Neural cell (in vitro differentiated cells): ENCODE results near the gene SMR3A. TPM values are rescaled to one million over a fixed set of nuclear protein-coding genes. Genes with fewer than 3 reads are reported as not detected.

Experiments used
- H2AFZ ChIP-seq: fragments of 200-600, 300-800 bp; sonication (generic), shearing (Covaris generic); 2 replicates; pipeline ENCODE4 v1.6.0; 2014; ENCODE audit warnings: low read depth, mild to moderate bottlenecking, antibody characterized with exemption, low read length, moderate library complexity
- H3F3A ChIP-seq: fragments of 200-600 bp; shearing (Covaris generic); 2 replicates; pipeline ENCODE4 v1.6.1; 2016; ENCODE audit warnings: mild to moderate bottlenecking, moderate library complexity, mixed read lengths, antibody characterized with exemption, low read length; ENCODE audit not compliant: insufficient read depth, poor library complexity, severe bottlenecking
- H3K27ac ChIP-seq: fragments of 200-600, 300-800 bp; sonication (generic), shearing (Covaris generic); 2 replicates; pipeline ENCODE4 v1.5.1; 2014; ENCODE audit warnings: mild to moderate bottlenecking, low read length, moderate library complexity
- H3K27me3 ChIP-seq: fragments of 300-800, 200-600 bp; sonication (generic), shearing (Covaris generic); 2 replicates; pipeline ENCODE4 v1.6.0; 2014; ENCODE audit warnings: mild to moderate bottlenecking, low read depth, low read length, moderate library complexity; ENCODE audit not compliant: insufficient read depth
- H3K36me3 ChIP-seq: fragments of 300-800, 200-600 bp; sonication (generic), shearing (Covaris generic); 2 replicates; pipeline ENCODE4 v1.5.1; 2014; ENCODE audit warnings: mild to moderate bottlenecking, antibody characterized with exemption, low read length, moderate library complexity; ENCODE audit not compliant: insufficient read depth
- H3K4me2 ChIP-seq: fragments of 300-800, 200-600 bp; sonication (generic), shearing (Covaris generic); 2 replicates; pipeline ENCODE4 v1.6.0; 2014; ENCODE audit warnings: mild to moderate bottlenecking, low read length
- H3K4me3 ChIP-seq: fragments of 300-800, 200-600 bp; sonication (generic), shearing (Covaris generic); 2 replicates; pipeline ENCODE4 v1.5.1; 2014; ENCODE audit warnings: mild to moderate bottlenecking, low read length, moderate library complexity
- H3K79me2 ChIP-seq: fragments of 200-600 bp; shearing (Covaris generic); replicated peaks from 2 replicates; pipeline ENCODE4 v1.6.0; 2014; ENCODE audit warnings: mild to moderate bottlenecking, low read length, moderate library complexity; ENCODE audit not compliant: insufficient read depth
- H3K9ac ChIP-seq: fragments of 300-800, 200-600 bp; sonication (generic), shearing (Covaris generic); 2 replicates; pipeline ENCODE4 v1.6.1; 2016; ENCODE audit warnings: mild to moderate bottlenecking, low read length, mixed read lengths
- H3K9me2 ChIP-seq: fragments of 200-600 bp; shearing (Covaris generic); 2 replicates; pipeline ENCODE4 v1.6.1; 2016; ENCODE audit warnings: mild to moderate bottlenecking, low read length, mixed read lengths; ENCODE audit not compliant: insufficient read depth
- H3K9me3 ChIP-seq: fragments of 200-600, 300-800 bp; sonication (generic), shearing (Covaris generic); 2 replicates; pipeline ENCODE4 v1.6.1; 2016; ENCODE audit warnings: mild to moderate bottlenecking, mixed run types, low read length, moderate library complexity, mixed read lengths
- H4K20me1 ChIP-seq: fragments of 200-600 bp; shearing (Covaris generic); 2 replicates; pipeline ENCODE4 v1.6.1; 2016; ENCODE audit warnings: mild to moderate bottlenecking, mixed run types; ENCODE audit not compliant: insufficient read depth
- EP300 ChIP-seq: fragments of 450-650 bp; conservative IDR thresholded peaks from 2 replicates; pipeline ENCODE4 v1.6.1; 2014; ENCODE audit warnings: antibody characterized with exemption, mild to moderate bottlenecking, moderate library complexity; ENCODE audit not compliant: poor library complexity, severe bottlenecking
- EZH2 ChIP-seq: fragments of 200-600, 300-800 bp; shearing (Covaris generic), sonication (generic); IDR thresholded peaks from 2 replicates; pipeline ENCODE4 v1.6.1; 2014; ENCODE audit warnings: antibody characterized with exemption, low read length, borderline replicate concordance, mild to moderate bottlenecking; ENCODE audit not compliant: insufficient read depth, poor library complexity, severe bottlenecking
- MXI1 ChIP-seq: fragments of 450-650 bp; conservative IDR thresholded peaks from 2 replicates; pipeline ENCODE4 v1.6.1; 2014; ENCODE audit warnings: antibody characterized with exemption, mild to moderate bottlenecking; ENCODE audit not compliant: poor library complexity, severe bottlenecking
- POLR2AphosphoS5 ChIP-seq: IDR thresholded peaks from 2 replicates; pipeline ENCODE4 v1.6.1; 2012
- RAD21 ChIP-seq: fragments of 450-650 bp; conservative IDR thresholded peaks from 2 replicates; pipeline ENCODE4 v1.6.1; 2014; ENCODE audit warnings: antibody characterized with exemption, mild to moderate bottlenecking, moderate library complexity
- SMC3 ChIP-seq: fragments of 450-650 bp; conservative IDR thresholded peaks from 2 replicates; pipeline ENCODE4 v1.6.1; 2014; ENCODE audit warnings: antibody characterized with exemption, mild to moderate bottlenecking, moderate library complexity; ENCODE audit not compliant: poor library complexity
- TAF1 ChIP-seq: IDR thresholded peaks from 2 replicates; pipeline ENCODE4 v1.6.1; 2012; ENCODE audit warnings: low read depth
- polyA plus RNA-seq: library from polyadenylated mRNA; depleted of rRNA; stranded (reverse); fragments of >200 nt; gene quantifications from 2 replicates; pipeline ENCODE4 v1.2.3, GENCODE V29; 2014
- TF ChIP-seq, protein P1 (sequence below): fragments of 450-650 bp; IDR thresholded peaks from 2 replicates; pipeline ENCODE4 v1.5.1; 2014; ENCODE audit warnings: antibody characterized with exemption, mild to moderate bottlenecking, moderate library complexity; ENCODE audit not compliant: poor library complexity, severe bottlenecking
- TF ChIP-seq, protein P2 (sequence below): IDR thresholded peaks from 2 replicates; pipeline ENCODE4 v1.6.1; 2012; ENCODE audit warnings: borderline replicate concordance

SMR3A gene
- polyA plus RNA-seq, 1 donor from 2014 or later, result not detected

DNA sequence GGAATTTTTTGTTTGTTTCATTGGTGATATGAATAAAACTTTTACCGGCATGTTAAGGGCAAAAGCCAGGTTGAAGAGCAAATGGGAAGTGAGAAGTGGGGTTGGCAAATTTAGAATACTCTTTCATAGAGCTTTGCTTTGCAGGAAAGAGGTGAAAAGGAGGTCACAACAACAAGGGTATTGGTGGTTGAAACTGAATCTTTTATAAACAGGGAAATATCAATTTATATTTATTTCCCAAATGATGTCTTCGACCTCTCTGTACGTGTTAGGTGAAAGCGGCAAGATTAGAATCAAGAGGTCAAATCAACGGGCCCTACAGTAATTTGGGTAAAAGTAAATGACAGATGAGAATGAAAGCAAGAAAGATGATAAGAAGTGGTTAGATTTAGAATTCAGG lies 3.4 kb downstream of the SMR3A start:
- H3F3A ChIP-seq, result no peaks in the 10 kb centered on the region
- TF ChIP-seq, protein P1, sequence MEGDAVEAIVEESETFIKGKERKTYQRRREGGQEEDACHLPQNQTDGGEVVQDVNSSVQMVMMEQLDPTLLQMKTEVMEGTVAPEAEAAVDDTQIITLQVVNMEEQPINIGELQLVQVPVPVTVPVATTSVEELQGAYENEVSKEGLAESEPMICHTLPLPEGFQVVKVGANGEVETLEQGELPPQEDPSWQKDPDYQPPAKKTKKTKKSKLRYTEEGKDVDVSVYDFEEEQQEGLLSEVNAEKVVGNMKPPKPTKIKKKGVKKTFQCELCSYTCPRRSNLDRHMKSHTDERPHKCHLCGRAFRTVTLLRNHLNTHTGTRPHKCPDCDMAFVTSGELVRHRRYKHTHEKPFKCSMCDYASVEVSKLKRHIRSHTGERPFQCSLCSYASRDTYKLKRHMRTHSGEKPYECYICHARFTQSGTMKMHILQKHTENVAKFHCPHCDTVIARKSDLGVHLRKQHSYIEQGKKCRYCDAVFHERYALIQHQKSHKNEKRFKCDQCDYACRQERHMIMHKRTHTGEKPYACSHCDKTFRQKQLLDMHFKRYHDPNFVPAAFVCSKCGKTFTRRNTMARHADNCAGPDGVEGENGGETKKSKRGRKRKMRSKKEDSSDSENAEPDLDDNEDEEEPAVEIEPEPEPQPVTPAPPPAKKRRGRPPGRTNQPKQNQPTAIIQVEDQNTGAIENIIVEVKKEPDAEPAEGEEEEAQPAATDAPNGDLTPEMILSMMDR, result no peak
- TF ChIP-seq SMC3, result no peak
- TF ChIP-seq POLR2AphosphoS5, result no peak
- TF ChIP-seq, protein P2, sequence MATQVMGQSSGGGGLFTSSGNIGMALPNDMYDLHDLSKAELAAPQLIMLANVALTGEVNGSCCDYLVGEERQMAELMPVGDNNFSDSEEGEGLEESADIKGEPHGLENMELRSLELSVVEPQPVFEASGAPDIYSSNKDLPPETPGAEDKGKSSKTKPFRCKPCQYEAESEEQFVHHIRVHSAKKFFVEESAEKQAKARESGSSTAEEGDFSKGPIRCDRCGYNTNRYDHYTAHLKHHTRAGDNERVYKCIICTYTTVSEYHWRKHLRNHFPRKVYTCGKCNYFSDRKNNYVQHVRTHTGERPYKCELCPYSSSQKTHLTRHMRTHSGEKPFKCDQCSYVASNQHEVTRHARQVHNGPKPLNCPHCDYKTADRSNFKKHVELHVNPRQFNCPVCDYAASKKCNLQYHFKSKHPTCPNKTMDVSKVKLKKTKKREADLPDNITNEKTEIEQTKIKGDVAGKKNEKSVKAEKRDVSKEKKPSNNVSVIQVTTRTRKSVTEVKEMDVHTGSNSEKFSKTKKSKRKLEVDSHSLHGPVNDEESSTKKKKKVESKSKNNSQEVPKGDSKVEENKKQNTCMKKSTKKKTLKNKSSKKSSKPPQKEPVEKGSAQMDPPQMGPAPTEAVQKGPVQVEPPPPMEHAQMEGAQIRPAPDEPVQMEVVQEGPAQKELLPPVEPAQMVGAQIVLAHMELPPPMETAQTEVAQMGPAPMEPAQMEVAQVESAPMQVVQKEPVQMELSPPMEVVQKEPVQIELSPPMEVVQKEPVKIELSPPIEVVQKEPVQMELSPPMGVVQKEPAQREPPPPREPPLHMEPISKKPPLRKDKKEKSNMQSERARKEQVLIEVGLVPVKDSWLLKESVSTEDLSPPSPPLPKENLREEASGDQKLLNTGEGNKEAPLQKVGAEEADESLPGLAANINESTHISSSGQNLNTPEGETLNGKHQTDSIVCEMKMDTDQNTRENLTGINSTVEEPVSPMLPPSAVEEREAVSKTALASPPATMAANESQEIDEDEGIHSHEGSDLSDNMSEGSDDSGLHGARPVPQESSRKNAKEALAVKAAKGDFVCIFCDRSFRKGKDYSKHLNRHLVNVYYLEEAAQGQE, result no peak
- no peak for TF ChIP-seq EP300
- TF ChIP-seq MXI1, result no peak
- no peak for TF ChIP-seq RAD21
- no peak for TF ChIP-seq TAF1
- no peak for TF ChIP-seq EZH2
- H3K27me3 ChIP-seq, result no peaks in the 10 kb centered on the region
- H3K4me2 ChIP-seq, result no peak overlapping the region
- no peaks in the 10 kb centered on the region for H3K9me3 ChIP-seq
- H4K20me1 ChIP-seq, result no peaks in the 10 kb centered on the region
- no peaks in the 10 kb centered on the region for H3K79me2 ChIP-seq
- H3K36me3 ChIP-seq, result no peaks in the 10 kb centered on the region
- no peak overlapping the region for H2AFZ ChIP-seq
- H3K27ac ChIP-seq, result no peak overlapping the region
- H3K9me2 ChIP-seq, result no peaks in the 10 kb centered on the region
- H3K9ac ChIP-seq, result no peak overlapping the region
- no peak overlapping the region for H3K4me3 ChIP-seq

DNA sequence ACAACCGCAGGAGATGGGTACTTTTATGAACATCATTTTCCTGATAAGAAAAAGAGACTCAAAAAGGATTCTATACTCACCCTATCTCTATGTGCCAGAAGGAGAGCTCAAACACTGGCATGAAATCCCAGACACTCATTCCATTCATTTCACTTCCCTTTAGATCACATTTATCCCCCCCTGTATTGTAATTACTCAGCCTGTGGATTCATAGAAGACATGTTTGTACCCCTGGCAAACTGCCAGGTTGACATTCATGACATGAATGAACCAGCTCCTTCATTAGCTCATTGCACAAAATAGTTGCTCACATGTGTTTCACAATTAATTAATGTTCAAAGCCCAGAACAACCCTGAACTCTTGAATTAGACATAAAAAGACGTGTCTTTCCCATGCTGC lies 4.9 kb downstream of the SMR3A start:
- Histone ChIP-seq H3K79me2 (no peaks in the 10 kb centered on the region), H4K20me1 (no peaks in the 10 kb centered on the region), H3K9me3 (no peaks in the 10 kb centered on the region), H3K36me3 (no peaks in the 10 kb centered on the region), H3K9me2 (no peaks in the 10 kb centered on the region), H3F3A (no peaks in the 10 kb centered on the region), H2AFZ (no peak overlapping the region), H3K27ac (no peak overlapping the region), H3K4me2 (no peak overlapping the region), H3K9ac (no peak overlapping the region), H3K27me3 (no peaks in the 10 kb centered on the region), H3K4me3 (no peak overlapping the region)
- no peak for TF ChIP-seq EP300
- no peak for TF ChIP-seq RAD21

DNA sequence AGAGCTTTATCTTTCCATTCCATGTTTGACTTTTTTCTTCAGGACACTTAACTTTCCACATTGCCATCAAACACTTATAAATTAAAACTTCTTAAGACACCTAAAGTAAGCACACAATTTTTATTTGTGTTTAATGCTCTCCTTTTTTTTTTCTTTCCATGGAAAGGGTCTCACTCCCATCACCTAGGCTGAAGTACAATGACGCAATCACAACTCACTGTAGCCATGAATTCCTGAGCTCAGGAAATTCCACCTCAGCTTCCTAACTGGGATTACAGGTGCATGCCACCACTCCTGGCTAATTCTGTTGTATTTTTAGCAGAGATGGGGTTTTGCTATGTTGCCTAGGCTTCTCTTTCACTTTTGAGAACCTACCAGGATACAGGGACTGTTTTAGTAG lies 7.3 kb downstream of the SMR3A start:
- no peak overlapping the region for H3K27ac ChIP-seq
- H2AFZ ChIP-seq, result no peak overlapping the region
- TF ChIP-seq, protein P2, result no peak
- TF ChIP-seq POLR2AphosphoS5 (no peak), RAD21 (no peak), EP300 (no peak), MXI1 (no peak), EZH2 (no peak), TAF1 (no peak), SMC3 (no peak)
- TF ChIP-seq, protein P1, result no peak
- H3K79me2 ChIP-seq, result no peaks in the 10 kb centered on the region
- no peak overlapping the region for H3K9ac ChIP-seq
- no peaks in the 10 kb centered on the region for H4K20me1 ChIP-seq
- H3F3A ChIP-seq, result no peaks in the 10 kb centered on the region
- no peaks in the 10 kb centered on the region for H3K36me3 ChIP-seq
- H3K9me3 ChIP-seq, result no peaks in the 10 kb centered on the region
- H3K4me3 ChIP-seq, result no peak overlapping the region
- H3K9me2 ChIP-seq, result no peaks in the 10 kb centered on the region
- H3K27me3 ChIP-seq, result no peaks in the 10 kb centered on the region
- no peak overlapping the region for H3K4me2 ChIP-seq
